HepG2 (cell line): ENCODE measurements around the gene CEP131. TPM values are rescaled to one million over a fixed set of nuclear protein-coding genes. Genes with fewer than 3 reads are reported as not detected.

ENCODE experiments used
- CENPBD1 ChIP-seq: sonication (generic); formaldehyde crosslinking; IDR thresholded peaks from 2 replicates; pipeline ENCODE4 v1.8.0; 2022; ENCODE audit warnings: missing genetic modification reagents, low read depth, mild to moderate bottlenecking, borderline replicate concordance
- ELF4 ChIP-seq: sonication (generic); formaldehyde crosslinking; IDR thresholded peaks from 2 replicates; pipeline ENCODE4 v1.5.0; 2020; ENCODE audit warnings: missing genetic modification reagents, mild to moderate bottlenecking, moderate library complexity, borderline replicate concordance
- LCORL ChIP-seq, 2 experiments: fragments of 450-650 bp in 1 of 2; sonication (generic) in 1 of 2; formaldehyde crosslinking in 1 of 2; IDR thresholded peaks; 2 replicates each; pipeline versions ENCODE4 v1.5.0 to v1.6.1; 2017 to 2020; ENCODE audit warnings: antibody characterized with exemption in 1 of 2, missing genetic modification reagents in 1 of 2
- MAZ ChIP-seq, 2 experiments: sonication (generic) in 1 of 2; formaldehyde crosslinking in 1 of 2; IDR thresholded peaks; 2 replicates each; pipeline versions ENCODE4 v1.5.0 to v1.6.1; 2012 to 2020; ENCODE audit warnings: low read depth in 2 of 2, mild to moderate bottlenecking in 2 of 2, borderline replicate concordance in 1 of 2, improper control_type of control experiment in 1 of 2, low read length in 1 of 2, missing genetic modification reagents in 1 of 2, moderate library complexity in 1 of 2
- NAIF1 ChIP-seq: sonication (generic); formaldehyde crosslinking; IDR thresholded peaks from 2 replicates; pipeline ENCODE4 v1.5.0; 2020; ENCODE audit warnings: mild to moderate bottlenecking, missing genetic modification reagents, borderline replicate concordance
- TCF12 ChIP-seq, 2 experiments: fragments of 450-650 bp in 1 of 2; sonication (generic) in 1 of 2; formaldehyde crosslinking in 1 of 2; IDR thresholded peaks; 2 replicates each; pipeline versions ENCODE4 v1.6.1 to v1.8.0; 2017 to 2022; ENCODE audit warnings: antibody characterized with exemption in 1 of 2, mild to moderate bottlenecking in 1 of 2, missing genetic modification reagents in 1 of 2, moderate library complexity in 1 of 2
- ZFP36L1 ChIP-seq: sonication (generic); formaldehyde crosslinking; IDR thresholded peaks from 2 replicates; pipeline ENCODE4 v1.8.0; 2022; ENCODE audit warnings: mild to moderate bottlenecking, missing genetic modification reagents, moderate library complexity
- ZHX2 ChIP-seq, 2 experiments: sonication (generic) in 1 of 2; formaldehyde crosslinking in 1 of 2; IDR thresholded peaks; 2 replicates each; pipeline versions ENCODE4 v1.6.1 to v1.9.0; 2014 to 2022; ENCODE audit warnings: antibody characterized with exemption in 1 of 2, borderline replicate concordance in 1 of 2, inconsistent platforms in 1 of 2, low read depth in 1 of 2, missing genetic modification reagents in 1 of 2
- ZMYM2 ChIP-seq: sonication (generic); formaldehyde crosslinking; IDR thresholded peaks from 2 replicates; pipeline ENCODE4 v1.8.0; 2022; ENCODE audit warnings: mild to moderate bottlenecking, missing genetic modification reagents
- ZNF280D ChIP-seq: sonication (generic); formaldehyde crosslinking; IDR thresholded peaks from 2 replicates; pipeline ENCODE4 v1.5.1; 2020; ENCODE audit warnings: mild to moderate bottlenecking, missing genetic modification reagents
- ZNF574 ChIP-seq: sonication (generic); formaldehyde crosslinking; IDR thresholded peaks from 2 replicates; pipeline ENCODE4 v1.4.0; 2020; ENCODE audit warnings: missing genetic modification reagents
- polyA plus RNA-seq, 8 experiments: library from polyadenylated mRNA; depleted of rRNA in 3 of 8; stranded (reverse) in 7 of 8; unstranded in 1 of 8; fragments of >200 nt; fragmentation: Illumina TruSeq in 4 of 8; extraction: Trizol in 4 of 8; gene quantifications; 2 replicates each; pipeline versions ENCODE4 v1.2.1 to v1.2.3, GENCODE V29; 2011 to 2016; ENCODE audit warnings: low read depth in 4 of 8, missing spikeins in 1 of 8, mixed read lengths in 1 of 8; ENCODE audit not compliant: insufficient read depth in 1 of 8
- total RNA-seq, 5 experiments: library from RNA; depleted of rRNA; stranded (reverse); fragments of >200 nt; fragmentation: Illumina TruSeq; extraction: Trizol; gene quantifications; 2 replicates each; pipeline ENCODE4 v1.2.3, GENCODE V29; 2016; ENCODE audit warnings: low read depth in 1 of 5

The CEP131 gene
- total and polyA plus RNA-seq, 2 of the 13 experiments (the other 11 are each of a cell fraction or from before 2014, with no cell fraction given), result 5.0 to 16.8 TPM

GRCh38 chr17:81238490-81238814 lies 15.7 kb upstream of the CEP131 start (continued):
- no peak for TF ChIP-seq LCORL (IDR thresholded peaks at IDR 0.05)
- no peak for TF ChIP-seq LCORL (CRISPR knock-in tag; IDR thresholded peaks at IDR 0.05)
- TF ChIP-seq ELF4 (CRISPR knock-in tag), result no peak
- no peak for TF ChIP-seq ZMYM2
- TF ChIP-seq CENPBD1, result no peak
- no peak for TF ChIP-seq ZNF574 (CRISPR knock-in tag)
- TF ChIP-seq ZFP36L1 (CRISPR knock-in tag), result no peak
- no peak for TF ChIP-seq MAZ (IDR thresholded peaks at IDR 0.05; ENCODE audit: borderline replicate concordance, low read depth, low read length)
- TF ChIP-seq MAZ (CRISPR knock-in tag; IDR thresholded peaks at IDR 0.05; ENCODE audit: low read depth), result peak; percentile 9; the same call in 1 of the 2 replicates
- no peak for TF ChIP-seq TCF12 (IDR thresholded peaks at IDR 0.05)
- TF ChIP-seq TCF12 (CRISPR knock-in tag; IDR thresholded peaks at IDR 0.05), result no peak
- no peak for TF ChIP-seq ZNF280D
- no peak for TF ChIP-seq ZHX2 (IDR thresholded peaks at IDR 0.05; ENCODE audit: low read depth)
- TF ChIP-seq ZHX2 (CRISPR knock-in tag; IDR thresholded peaks at IDR 0.05; ENCODE audit: borderline replicate concordance), result 0 out of 2 replicates have a peak, but pooled peaks have one; percentile 58
- no peak for TF ChIP-seq NAIF1
